ENCODE data around the gene LIMS2.

DNA sequence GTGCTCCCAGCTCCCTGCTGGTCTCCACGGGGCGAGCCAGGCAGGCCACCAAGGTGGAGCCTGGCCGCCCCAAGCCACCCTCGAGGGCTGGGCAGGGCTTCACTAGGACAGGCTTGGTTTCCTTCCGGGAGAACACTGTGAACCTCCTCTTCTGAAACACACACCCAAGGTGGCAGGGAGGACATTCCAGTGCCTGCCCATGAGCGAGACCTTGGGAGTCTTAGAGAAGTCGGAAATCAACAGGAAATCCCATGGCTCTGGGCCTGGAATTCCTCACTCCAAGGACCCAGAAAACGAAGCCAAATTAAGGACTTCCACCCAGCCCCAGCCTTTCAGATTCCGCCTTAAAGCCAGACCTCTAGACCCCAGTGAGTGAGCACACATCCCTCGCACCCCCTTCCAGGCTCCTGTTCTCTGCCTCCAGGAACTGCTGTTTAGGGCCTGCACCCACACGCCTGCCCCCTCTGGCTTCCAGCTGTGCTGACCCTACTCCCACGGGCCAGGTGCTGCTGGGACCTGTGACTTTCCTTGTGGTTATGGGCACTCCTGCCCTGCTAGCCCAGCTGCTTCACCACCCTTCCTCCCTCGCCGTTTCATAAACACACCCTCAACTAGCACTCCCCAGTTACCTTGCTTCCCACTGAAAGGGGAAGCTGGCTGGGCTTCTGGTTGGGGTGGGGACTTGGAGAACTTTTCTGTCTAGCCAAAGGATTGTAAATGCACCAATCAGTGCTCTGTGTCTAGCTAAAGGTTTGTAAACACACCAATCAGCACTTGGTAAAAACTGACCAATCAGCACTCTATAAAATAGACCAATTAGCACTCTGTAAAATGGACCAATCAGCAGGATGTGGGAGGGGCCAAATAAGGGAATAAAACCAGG is 15.7 kb downstream of the LIMS2 start:
- TF ChIP-seq, protein P1, sequence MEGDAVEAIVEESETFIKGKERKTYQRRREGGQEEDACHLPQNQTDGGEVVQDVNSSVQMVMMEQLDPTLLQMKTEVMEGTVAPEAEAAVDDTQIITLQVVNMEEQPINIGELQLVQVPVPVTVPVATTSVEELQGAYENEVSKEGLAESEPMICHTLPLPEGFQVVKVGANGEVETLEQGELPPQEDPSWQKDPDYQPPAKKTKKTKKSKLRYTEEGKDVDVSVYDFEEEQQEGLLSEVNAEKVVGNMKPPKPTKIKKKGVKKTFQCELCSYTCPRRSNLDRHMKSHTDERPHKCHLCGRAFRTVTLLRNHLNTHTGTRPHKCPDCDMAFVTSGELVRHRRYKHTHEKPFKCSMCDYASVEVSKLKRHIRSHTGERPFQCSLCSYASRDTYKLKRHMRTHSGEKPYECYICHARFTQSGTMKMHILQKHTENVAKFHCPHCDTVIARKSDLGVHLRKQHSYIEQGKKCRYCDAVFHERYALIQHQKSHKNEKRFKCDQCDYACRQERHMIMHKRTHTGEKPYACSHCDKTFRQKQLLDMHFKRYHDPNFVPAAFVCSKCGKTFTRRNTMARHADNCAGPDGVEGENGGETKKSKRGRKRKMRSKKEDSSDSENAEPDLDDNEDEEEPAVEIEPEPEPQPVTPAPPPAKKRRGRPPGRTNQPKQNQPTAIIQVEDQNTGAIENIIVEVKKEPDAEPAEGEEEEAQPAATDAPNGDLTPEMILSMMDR (IDR thresholded peaks at IDR 0.05 in 8 of 11, conservative IDR thresholded peaks at IDR 0.05 in 3 of 11) = no peak
- no peak for TF ChIP-seq POLR2A (IDR thresholded peaks at IDR 0.05)
- TF ChIP-seq POLR2AphosphoS5 (IDR thresholded peaks at IDR 0.05) = peak; percentile 80 to 81 (median 81)

Measured in spleen (tissue), 7 donors.